Measurements from ENCODE around the gene PIEZO2. TPM values are rescaled to one million over a fixed set of nuclear protein-coding genes. Genes with fewer than 3 reads are reported as not detected.

PIEZO2 gene
- total RNA-seq, 4 donors from 2014 or later = 0.68 to 2.2 (median 1.1) TPM

DNA sequence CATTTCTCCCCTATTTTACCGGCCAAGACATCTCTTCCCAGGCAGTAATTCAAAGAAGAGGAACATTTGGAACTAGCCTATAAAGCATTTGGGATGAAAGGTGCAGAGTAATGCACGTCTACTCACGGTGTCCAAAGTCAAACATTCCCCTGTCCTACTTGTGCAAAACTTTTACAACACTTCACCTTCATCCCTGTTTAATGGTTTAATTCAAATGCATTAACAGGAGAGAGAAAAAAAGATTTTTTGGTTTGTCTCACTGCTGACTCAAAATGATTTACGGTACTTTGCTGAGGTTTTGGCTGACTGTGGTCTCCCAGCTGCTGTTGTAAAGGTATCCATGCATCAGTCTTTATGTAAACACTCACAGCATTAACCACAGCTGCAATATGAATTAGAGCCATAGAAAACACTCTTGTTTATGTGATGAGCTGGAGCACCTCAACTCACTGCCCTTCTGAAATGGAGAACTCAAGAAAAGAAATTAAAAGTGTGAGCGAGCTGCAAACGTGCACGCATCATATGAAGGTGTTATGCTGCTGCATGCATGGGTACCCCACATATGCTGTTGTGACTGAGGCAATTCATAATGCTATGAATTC, 220.5 kb downstream of the PIEZO2 start:
- H3K4me1 ChIP-seq = peaks cover 5% of the 10 kb centered on the region
- 75% methylated on average over 7 of the region's 7 CpGs for WGBS
- no peak overlapping the region for H3K27ac ChIP-seq
- no peak overlapping the region for H3K4me3 ChIP-seq
- no peak for DNase-seq (ENCODE audit: low spot score in 2 of 2)
- H3K9me3 ChIP-seq = no peaks in the 10 kb centered on the region
- H3K27me3 ChIP-seq = peaks cover 4% of the 10 kb centered on the region
- no peaks in the 10 kb centered on the region for H3K36me3 ChIP-seq
- TF ChIP-seq EP300 (IDR thresholded peaks at IDR 0.05) (no peak), POLR2AphosphoS5 (IDR thresholded peaks at IDR 0.05) (no peak), POLR2A (IDR thresholded peaks at IDR 0.05) (no peak)
- TF ChIP-seq, protein P1, sequence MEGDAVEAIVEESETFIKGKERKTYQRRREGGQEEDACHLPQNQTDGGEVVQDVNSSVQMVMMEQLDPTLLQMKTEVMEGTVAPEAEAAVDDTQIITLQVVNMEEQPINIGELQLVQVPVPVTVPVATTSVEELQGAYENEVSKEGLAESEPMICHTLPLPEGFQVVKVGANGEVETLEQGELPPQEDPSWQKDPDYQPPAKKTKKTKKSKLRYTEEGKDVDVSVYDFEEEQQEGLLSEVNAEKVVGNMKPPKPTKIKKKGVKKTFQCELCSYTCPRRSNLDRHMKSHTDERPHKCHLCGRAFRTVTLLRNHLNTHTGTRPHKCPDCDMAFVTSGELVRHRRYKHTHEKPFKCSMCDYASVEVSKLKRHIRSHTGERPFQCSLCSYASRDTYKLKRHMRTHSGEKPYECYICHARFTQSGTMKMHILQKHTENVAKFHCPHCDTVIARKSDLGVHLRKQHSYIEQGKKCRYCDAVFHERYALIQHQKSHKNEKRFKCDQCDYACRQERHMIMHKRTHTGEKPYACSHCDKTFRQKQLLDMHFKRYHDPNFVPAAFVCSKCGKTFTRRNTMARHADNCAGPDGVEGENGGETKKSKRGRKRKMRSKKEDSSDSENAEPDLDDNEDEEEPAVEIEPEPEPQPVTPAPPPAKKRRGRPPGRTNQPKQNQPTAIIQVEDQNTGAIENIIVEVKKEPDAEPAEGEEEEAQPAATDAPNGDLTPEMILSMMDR (IDR thresholded peaks at IDR 0.05) = no peak

DNA sequence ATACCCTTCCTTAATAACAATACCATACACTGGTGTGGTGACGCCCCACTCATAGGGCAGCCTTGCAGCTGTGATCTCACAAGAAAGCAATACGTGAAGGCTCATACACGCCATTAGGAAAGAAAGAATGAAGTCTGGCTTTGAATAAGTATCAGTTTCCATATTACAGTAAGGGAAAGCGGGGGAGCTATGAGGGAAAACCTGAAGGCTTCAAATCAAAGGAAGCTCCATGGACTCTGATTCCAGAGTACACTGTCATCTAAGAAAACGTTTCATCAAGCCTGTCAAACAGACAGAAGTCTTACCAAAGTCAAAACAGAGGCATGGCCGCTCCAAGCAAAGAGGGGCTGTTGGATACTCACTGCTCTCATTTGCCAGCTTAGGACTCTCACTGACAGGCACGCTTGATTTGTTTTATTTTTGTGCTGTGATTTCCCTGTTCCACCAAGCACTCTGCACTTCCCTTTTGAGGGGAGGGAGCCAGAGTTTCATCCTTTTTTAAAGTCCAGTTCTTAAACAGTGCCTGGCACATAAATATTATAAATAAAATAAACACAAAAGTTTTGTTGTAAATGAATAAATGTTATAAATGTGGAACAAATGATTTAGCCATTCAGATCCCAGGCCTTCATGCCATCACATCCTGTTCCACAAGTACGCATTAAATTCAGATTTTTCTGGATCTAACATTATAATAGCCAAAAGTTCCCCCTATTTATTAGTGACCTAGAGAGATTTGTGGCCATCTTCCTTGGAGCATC, 221.2 kb downstream of the PIEZO2 start:
- 73% methylated on average over 8 of the region's 8 CpGs for WGBS
- TF ChIP-seq, protein P1 (IDR thresholded peaks at IDR 0.05) = no peak
- no peak for TF ChIP-seq EP300 (IDR thresholded peaks at IDR 0.05)
- TF ChIP-seq POLR2AphosphoS5 (IDR thresholded peaks at IDR 0.05) = no peak
- TF ChIP-seq POLR2A (IDR thresholded peaks at IDR 0.05) = no peak
- no peak overlapping the region for H3K4me3 ChIP-seq
- H3K4me1 ChIP-seq = peaks cover 5% of the 10 kb centered on the region
- no peak for DNase-seq (ENCODE audit: low spot score in 2 of 2)
- peak overlapping the region; percentile 34 for H3K27ac ChIP-seq
- peaks cover 4% of the 10 kb centered on the region for H3K27me3 ChIP-seq
- no peaks in the 10 kb centered on the region for H3K9me3 ChIP-seq
- H3K36me3 ChIP-seq = no peaks in the 10 kb centered on the region

DNA sequence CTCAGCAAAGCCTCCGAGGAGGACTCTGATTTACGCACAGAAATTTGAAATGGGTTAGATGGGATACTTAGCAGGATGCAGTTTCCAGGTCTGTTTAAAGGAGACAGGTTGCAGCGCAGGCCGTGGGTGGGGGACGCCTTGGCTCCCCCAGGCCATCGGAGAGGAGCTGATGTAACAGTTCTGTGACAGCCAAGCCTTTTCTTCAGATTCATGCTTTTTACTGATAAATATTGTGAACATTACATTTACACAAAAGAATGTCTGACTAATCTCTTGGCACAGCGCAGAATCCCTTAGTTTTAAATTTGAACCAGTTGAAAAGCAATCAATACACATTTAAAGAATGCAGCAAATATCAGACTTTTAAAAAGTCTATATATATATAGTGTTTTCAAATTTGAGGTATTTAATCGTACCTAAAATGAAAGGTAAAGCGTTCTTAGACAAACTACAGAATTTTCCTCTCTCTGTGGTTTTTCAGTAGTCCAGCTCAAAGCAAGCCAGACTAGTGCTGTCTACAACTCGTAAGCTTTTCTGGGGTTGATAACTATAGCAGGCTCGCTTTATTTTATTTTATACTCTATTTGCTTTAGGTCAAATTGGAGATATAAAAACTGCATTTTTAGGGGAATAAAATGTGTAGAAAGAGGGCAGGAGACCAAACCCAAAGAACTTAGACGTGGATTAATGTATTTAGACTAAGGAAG, 221.9 kb downstream of the PIEZO2 start:
- Histone ChIP-seq H3K9me3 (no peaks in the 10 kb centered on the region), H3K36me3 (no peaks in the 10 kb centered on the region), H3K4me1 (peaks cover 5% of the 10 kb centered on the region), H3K27me3 (peaks cover 4% of the 10 kb centered on the region), H3K4me3 (peak overlapping the region; percentile 16), H3K27ac (peak overlapping the region; percentile 69)
- 42% methylated on average over 12 of the region's 12 CpGs for WGBS
- TF ChIP-seq EP300 (IDR thresholded peaks at IDR 0.05) (no peak), POLR2AphosphoS5 (IDR thresholded peaks at IDR 0.05) (no peak), POLR2A (IDR thresholded peaks at IDR 0.05) (no peak)
- TF ChIP-seq, protein P1 (IDR thresholded peaks at IDR 0.05) = no peak
- DNase-seq (ENCODE audit: low spot score in 2 of 2) = no peak

DNA sequence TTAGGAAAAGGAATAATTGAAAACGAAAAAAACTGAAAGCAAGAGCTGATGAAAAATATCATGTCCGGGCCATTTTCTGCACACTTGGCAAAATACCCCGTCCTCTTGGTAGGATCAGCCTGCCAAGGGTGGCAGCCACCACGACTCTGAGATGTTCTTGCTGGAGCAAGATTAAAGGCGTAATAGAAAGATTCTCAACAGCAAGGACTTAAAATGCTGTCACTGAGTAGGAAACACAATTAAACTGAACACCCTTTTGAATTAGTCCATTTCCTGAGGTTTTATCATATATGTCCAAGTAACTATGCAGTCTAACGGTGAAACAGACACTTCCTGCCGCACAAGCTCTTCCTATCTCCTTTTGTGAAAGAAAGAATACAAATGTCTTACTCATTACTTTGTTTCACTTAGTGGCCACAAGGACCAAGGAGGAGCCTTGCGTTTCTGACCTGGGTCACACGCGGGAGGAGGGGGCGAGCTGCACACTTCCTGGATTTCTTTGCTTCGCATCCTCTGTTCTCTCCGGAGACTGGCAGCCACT, 222.7 kb downstream of the PIEZO2 start:
- H3K4me3 ChIP-seq = peak overlapping the region; percentile 16
- no peak for TF ChIP-seq POLR2A (IDR thresholded peaks at IDR 0.05)
- TF ChIP-seq EP300 (IDR thresholded peaks at IDR 0.05) = no peak
- no peak for TF ChIP-seq POLR2AphosphoS5 (IDR thresholded peaks at IDR 0.05)
- TF ChIP-seq, protein P1 (IDR thresholded peaks at IDR 0.05) = no peak
- peaks cover 5% of the 10 kb centered on the region for H3K4me1 ChIP-seq
- 32% methylated on average over 13 of the region's 13 CpGs for WGBS
- no peaks in the 10 kb centered on the region for H3K36me3 ChIP-seq
- H3K27ac ChIP-seq = peak overlapping the region; percentile 69
- DNase-seq (ENCODE audit: low spot score in 2 of 2) = no peak
- H3K9me3 ChIP-seq = no peaks in the 10 kb centered on the region
- peaks cover 4% of the 10 kb centered on the region for H3K27me3 ChIP-seq
